DMS53 treated with DMSO at 0.1 percent for 48 hours (cell line): Measurements from ENCODE around the gene SLC6A8.

Experiments
- DNase-seq: peaks from one replicate; lab custom pipeline; 2025; ENCODE audit not compliant: unreplicated experiment; lab: John Stamatoyannopoulos, UW

Gene SLC6A8

GRCh38 chrX:153687121-153688039, at the start of gene SLC6A8:
TSS of gene SLC6A8 (plus strand) at chrX:153687926. CDS start at chrX:153688575, 649 bp downstream.
- peak; percentile 20 for DNase-seq

GRCh38 chrX:153638041-153638371, 49.7 kb upstream of the SLC6A8 start:
- DNase-seq: no peak

GRCh38 chrX:153638436-153639176, 49.1 kb upstream of the SLC6A8 start:
- no peak for DNase-seq

- no peak for DNase-seq
Measured at GRCh38 chrX:153639177-153640044, 48.3 kb upstream of the SLC6A8 start.

- DNase-seq: no peak
Measured at GRCh38 chrX:153640045-153640686, 47.6 kb upstream of the SLC6A8 start.

GRCh38 chrX:153640736-153641575, 46.8 kb upstream of the SLC6A8 start:
- no peak for DNase-seq

- no peak for DNase-seq
Measured at GRCh38 chrX:153641627-153642026, 46.1 kb upstream of the SLC6A8 start.

GRCh38 chrX:153642051-153642654, 45.6 kb upstream of the SLC6A8 start:
- no peak for DNase-seq

GRCh38 chrX:153642655-153643430, 44.9 kb upstream of the SLC6A8 start:
- DNase-seq: no peak

GRCh38 chrX:153643431-153644351, 44.0 kb upstream of the SLC6A8 start:
- DNase-seq: no peak

- no peak for DNase-seq
Measured at GRCh38 chrX:153644356-153645125, 43.2 kb upstream of the SLC6A8 start.

GRCh38 chrX:153645151-153645550, 42.6 kb upstream of the SLC6A8 start:
- DNase-seq: no peak

GRCh38 chrX:153645921-153646488, 41.7 kb upstream of the SLC6A8 start:
- DNase-seq: no peak

- no peak for DNase-seq
Measured at GRCh38 chrX:153646620-153647373, 40.9 kb upstream of the SLC6A8 start, which contains the start of gene DUSP9. TSS of gene DUSP9 (plus strand) at chrX:153647203. CDS start at chrX:153647954, 751 bp downstream.

GRCh38 chrX:153647461-153648357, 40.0 kb upstream of the SLC6A8 start:
- DNase-seq: no peak
